Measurements from ENCODE around the gene KIF14. TPM values are rescaled to one million over a fixed set of nuclear protein-coding genes. Genes with fewer than 3 reads are reported as not detected.

KIF14 gene
- total RNA-seq, 1 donor from 2014 or later, result 60.2 TPM

DNA sequence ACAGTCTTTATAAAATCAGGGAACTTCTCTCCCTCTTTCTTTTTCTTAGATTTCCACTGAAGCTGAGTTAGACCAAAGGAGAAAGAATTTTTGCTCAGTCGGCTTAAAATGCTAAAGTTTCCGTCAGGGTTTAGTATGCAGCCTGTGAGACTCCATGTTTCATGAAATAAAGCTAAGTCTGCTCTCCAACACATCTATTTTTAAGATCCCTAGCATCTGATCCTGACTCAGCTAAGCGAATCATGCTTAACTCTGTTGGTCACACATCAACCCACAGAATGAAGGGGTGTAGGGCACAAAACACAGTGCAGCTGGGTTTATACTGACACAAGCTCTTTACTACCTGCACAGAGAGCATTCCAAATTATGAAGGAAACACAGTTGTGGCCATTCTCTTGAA, 108.4 kb downstream of the KIF14 start:
- H3K36me3 Mint-ChIP-seq, result no peaks in the 10 kb centered on the region
- no peaks in the 10 kb centered on the region for H3K4me1 ChIP-seq
- no peak overlapping the region for H3K27ac Mint-ChIP-seq
- no peak overlapping the region for H3K4me2 ChIP-seq
- H2AFZ ChIP-seq (replicated peaks), result no peak overlapping the region
- TF ChIP-seq EZH2 (IDR thresholded peaks at IDR 0.05), result no peak
- TF ChIP-seq EZH2phosphoT487 (IDR thresholded peaks at IDR 0.05), result no peak
- no peak for TF ChIP-seq CTCF (IDR thresholded peaks at IDR 0.05)
- H3K4me3 ChIP-seq, result no peak overlapping the region
- H3K36me3 ChIP-seq, result no peaks in the 10 kb centered on the region
- no peaks in the 10 kb centered on the region for H4K20me1 ChIP-seq (ENCODE audit: low read depth)
- H3K9me3 Mint-ChIP-seq, result no peaks in the 10 kb centered on the region
- no peak overlapping the region for H3K4me3 Mint-ChIP-seq
- H3K9me3 ChIP-seq (ENCODE audit: low read depth), result no peaks in the 10 kb centered on the region
- no peak overlapping the region for H3K9ac ChIP-seq
- peaks cover 6% of the 10 kb centered on the region for H3K27me3 Mint-ChIP-seq (ENCODE audit: insufficient read depth, low read depth)
- no peak overlapping the region for H3K27ac ChIP-seq
- no peaks in the 10 kb centered on the region for H3F3A ChIP-seq (ENCODE audit: low read depth)
- no peaks in the 10 kb centered on the region for H3K27me3 ChIP-seq
- peaks cover 3% of the 10 kb centered on the region for H3K4me1 Mint-ChIP-seq
- no peaks in the 10 kb centered on the region for H3K79me2 ChIP-seq (ENCODE audit: low read depth)
- no peak for DNase-seq (ENCODE audit: low spot score)

GRCh38 chr1:200510228-200510623, 110.3 kb downstream of the KIF14 start:
- Histone ChIP-seq H3K27me3 (no peaks in the 10 kb centered on the region), H3K9ac (no peak overlapping the region), H4K20me1 (ENCODE audit: low read depth) (no peaks in the 10 kb centered on the region), H3K4me2 (no peak overlapping the region), H3K4me3 (no peak overlapping the region), H3K9me3 (ENCODE audit: low read depth) (no peaks in the 10 kb centered on the region), H2AFZ (replicated peaks) (no peak overlapping the region), H3K79me2 (ENCODE audit: low read depth) (no peaks in the 10 kb centered on the region), H3K27ac (no peak overlapping the region), H3K36me3 (no peaks in the 10 kb centered on the region), H3F3A (ENCODE audit: low read depth) (no peaks in the 10 kb centered on the region), H3K4me1 (no peaks in the 10 kb centered on the region)
- H3K9me3 Mint-ChIP-seq, result no peaks in the 10 kb centered on the region
- TF ChIP-seq CTCF (IDR thresholded peaks at IDR 0.05), result peak; percentile 98
- TF ChIP-seq EZH2 (IDR thresholded peaks at IDR 0.05), result no peak
- H3K27me3 Mint-ChIP-seq (ENCODE audit: insufficient read depth, low read depth), result peaks cover 4% of the 10 kb centered on the region
- DNase-seq (ENCODE audit: low spot score), result peak; percentile 88
- H3K4me3 Mint-ChIP-seq, result no peak overlapping the region
- no peaks in the 10 kb centered on the region for H3K36me3 Mint-ChIP-seq
- H3K27ac Mint-ChIP-seq, result no peak overlapping the region
- H3K4me1 Mint-ChIP-seq, result peaks cover 3% of the 10 kb centered on the region

DNA sequence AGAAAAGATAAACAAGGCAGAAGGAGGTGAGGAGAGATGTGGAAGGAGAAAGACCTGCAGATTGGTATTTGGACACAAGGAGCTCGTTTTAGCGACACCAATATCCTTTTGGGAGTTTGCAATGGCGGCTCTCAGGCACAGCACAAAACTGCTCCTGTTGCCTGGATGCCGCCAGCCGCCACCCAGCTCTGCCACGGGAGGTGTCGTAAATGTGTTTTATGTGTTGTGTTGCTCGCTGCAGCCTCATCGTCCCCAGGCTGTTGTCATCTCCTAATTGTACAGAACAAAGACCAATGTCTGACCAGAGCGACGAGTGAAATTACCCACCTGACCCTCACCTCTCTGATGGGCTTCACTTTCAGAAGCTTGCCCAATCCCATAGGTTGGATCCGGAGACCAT, 114.1 kb downstream of the KIF14 start:
- Histone ChIP-seq H3F3A (ENCODE audit: low read depth) (no peaks in the 10 kb centered on the region), H2AFZ (replicated peaks) (no peak overlapping the region), H3K9ac (no peak overlapping the region), H3K9me3 (ENCODE audit: low read depth) (no peaks in the 10 kb centered on the region), H3K4me3 (no peak overlapping the region), H3K4me2 (no peak overlapping the region), H3K36me3 (no peaks in the 10 kb centered on the region), H3K27ac (no peak overlapping the region), H3K79me2 (ENCODE audit: low read depth) (no peaks in the 10 kb centered on the region), H4K20me1 (ENCODE audit: low read depth) (no peaks in the 10 kb centered on the region), H3K27me3 (no peaks in the 10 kb centered on the region), H3K4me1 (no peaks in the 10 kb centered on the region)
- peaks cover 2% of the 10 kb centered on the region for H3K9me3 Mint-ChIP-seq
- peaks cover 3% of the 10 kb centered on the region for H3K4me1 Mint-ChIP-seq
- no peak for DNase-seq (ENCODE audit: low spot score)
- H3K36me3 Mint-ChIP-seq, result no peaks in the 10 kb centered on the region
- H3K4me3 Mint-ChIP-seq, result no peak overlapping the region
- H3K27me3 Mint-ChIP-seq (ENCODE audit: insufficient read depth, low read depth), result peaks cover 3% of the 10 kb centered on the region
- TF ChIP-seq CTCF (IDR thresholded peaks at IDR 0.05), result no peak
- no peak for TF ChIP-seq EZH2 (IDR thresholded peaks at IDR 0.05)
- TF ChIP-seq EZH2phosphoT487 (IDR thresholded peaks at IDR 0.05), result no peak
- no peak overlapping the region for H3K27ac Mint-ChIP-seq

- no peaks in the 10 kb centered on the region for H3K36me3 ChIP-seq
- H3K9me3 Mint-ChIP-seq, result peaks cover 2% of the 10 kb centered on the region
- no peak overlapping the region for H2AFZ ChIP-seq (replicated peaks)
- H3K9me3 ChIP-seq (ENCODE audit: low read depth), result no peaks in the 10 kb centered on the region
- no peak overlapping the region for H3K27ac ChIP-seq
- H3K4me3 Mint-ChIP-seq, result no peak overlapping the region
- H3K27ac Mint-ChIP-seq, result no peak overlapping the region
- H3F3A ChIP-seq (ENCODE audit: low read depth), result no peaks in the 10 kb centered on the region
- no peak overlapping the region for H3K9ac ChIP-seq
- no peaks in the 10 kb centered on the region for H3K36me3 Mint-ChIP-seq
- no peaks in the 10 kb centered on the region for H4K20me1 ChIP-seq (ENCODE audit: low read depth)
- TF ChIP-seq EZH2phosphoT487 (IDR thresholded peaks at IDR 0.05), result no peak
- no peaks in the 10 kb centered on the region for H3K4me1 ChIP-seq
- peaks cover 2% of the 10 kb centered on the region for H3K4me1 Mint-ChIP-seq
- DNase-seq (ENCODE audit: low spot score), result no peak
- no peaks in the 10 kb centered on the region for H3K27me3 ChIP-seq
- H3K79me2 ChIP-seq (ENCODE audit: low read depth), result no peaks in the 10 kb centered on the region
- peaks cover 3% of the 10 kb centered on the region for H3K27me3 Mint-ChIP-seq (ENCODE audit: insufficient read depth, low read depth)
- no peak overlapping the region for H3K4me3 ChIP-seq
- H3K4me2 ChIP-seq, result no peak overlapping the region
These were observed 115.3 kb downstream of the KIF14 start for GRCh38 chr1:200505257-200505656.

Other genes with a start within 250 kb of the KIF14 start
- 42.6 and 47.1 TPM in 2 replicates for gene ZNF281, start 210.7 kb downstream of the KIF14 start, total RNA-seq (ENCODE audit: low replicate concordance)
- gene DDX59, start 49.2 kb upstream of the KIF14 start, total RNA-seq (ENCODE audit: low replicate concordance), result 27.9 and 40.7 TPM in 2 replicates
- 28.2 and 43.9 TPM in 2 replicates for gene CAMSAP2, start 118.1 kb upstream of the KIF14 start, total RNA-seq (ENCODE audit: low replicate concordance)

Measured in neural progenitor cell (in vitro differentiated cells).